Measurements from ENCODE around the gene RPS21.

RPS21 gene

DNA sequence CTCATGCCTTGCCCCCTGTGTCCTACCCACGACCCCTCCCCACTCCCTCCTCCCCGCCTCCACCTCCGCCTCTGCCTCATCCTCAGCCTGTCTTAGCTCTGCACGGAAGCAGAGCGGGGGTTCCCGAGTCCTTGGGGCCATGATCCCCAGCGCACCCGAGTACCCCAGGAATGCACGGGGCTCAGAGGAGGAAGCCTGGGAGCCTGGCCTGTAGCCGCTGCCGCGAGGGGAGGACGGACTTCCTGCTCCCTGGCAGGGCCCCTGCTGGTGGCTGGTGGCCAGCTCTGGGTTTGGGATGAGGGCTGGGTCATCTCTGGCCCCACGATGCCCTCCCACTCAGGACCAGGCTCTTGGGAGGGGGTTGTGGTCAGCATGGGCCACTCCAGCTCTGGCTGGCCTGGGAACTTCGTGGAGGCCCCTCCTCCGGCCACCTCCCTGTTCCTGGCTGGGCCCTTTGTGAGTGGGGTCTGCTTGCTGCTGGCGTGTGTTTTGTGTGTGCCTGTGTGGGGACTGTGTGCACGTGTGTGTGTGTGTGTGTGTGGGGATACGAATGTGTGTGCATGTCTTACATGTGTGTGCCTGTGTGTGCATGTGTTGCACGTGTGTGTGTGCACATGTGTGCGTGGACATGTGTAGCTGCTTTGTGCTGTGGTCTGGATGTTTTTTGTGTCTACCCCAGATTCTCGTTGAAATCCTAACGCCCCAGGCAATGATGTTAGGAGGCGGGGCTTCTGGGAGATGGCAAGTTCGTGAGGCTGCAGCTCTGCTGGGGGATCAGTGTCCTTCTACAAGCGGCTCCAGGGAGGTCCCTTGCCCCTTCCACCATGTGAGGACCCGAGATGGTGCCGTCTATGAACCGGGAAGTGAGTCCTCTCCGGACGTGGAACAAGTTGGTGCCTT is 41.7 kb downstream of the RPS21 start:
- H3K27ac ChIP-seq: peak overlapping the region; percentile 89
- TF ChIP-seq ZFX (IDR thresholded peaks at IDR 0.05; ENCODE audit: borderline replicate concordance): no peak
- TF ChIP-seq, protein P1, sequence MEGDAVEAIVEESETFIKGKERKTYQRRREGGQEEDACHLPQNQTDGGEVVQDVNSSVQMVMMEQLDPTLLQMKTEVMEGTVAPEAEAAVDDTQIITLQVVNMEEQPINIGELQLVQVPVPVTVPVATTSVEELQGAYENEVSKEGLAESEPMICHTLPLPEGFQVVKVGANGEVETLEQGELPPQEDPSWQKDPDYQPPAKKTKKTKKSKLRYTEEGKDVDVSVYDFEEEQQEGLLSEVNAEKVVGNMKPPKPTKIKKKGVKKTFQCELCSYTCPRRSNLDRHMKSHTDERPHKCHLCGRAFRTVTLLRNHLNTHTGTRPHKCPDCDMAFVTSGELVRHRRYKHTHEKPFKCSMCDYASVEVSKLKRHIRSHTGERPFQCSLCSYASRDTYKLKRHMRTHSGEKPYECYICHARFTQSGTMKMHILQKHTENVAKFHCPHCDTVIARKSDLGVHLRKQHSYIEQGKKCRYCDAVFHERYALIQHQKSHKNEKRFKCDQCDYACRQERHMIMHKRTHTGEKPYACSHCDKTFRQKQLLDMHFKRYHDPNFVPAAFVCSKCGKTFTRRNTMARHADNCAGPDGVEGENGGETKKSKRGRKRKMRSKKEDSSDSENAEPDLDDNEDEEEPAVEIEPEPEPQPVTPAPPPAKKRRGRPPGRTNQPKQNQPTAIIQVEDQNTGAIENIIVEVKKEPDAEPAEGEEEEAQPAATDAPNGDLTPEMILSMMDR (IDR thresholded peaks at IDR 0.05): no peak

DNA sequence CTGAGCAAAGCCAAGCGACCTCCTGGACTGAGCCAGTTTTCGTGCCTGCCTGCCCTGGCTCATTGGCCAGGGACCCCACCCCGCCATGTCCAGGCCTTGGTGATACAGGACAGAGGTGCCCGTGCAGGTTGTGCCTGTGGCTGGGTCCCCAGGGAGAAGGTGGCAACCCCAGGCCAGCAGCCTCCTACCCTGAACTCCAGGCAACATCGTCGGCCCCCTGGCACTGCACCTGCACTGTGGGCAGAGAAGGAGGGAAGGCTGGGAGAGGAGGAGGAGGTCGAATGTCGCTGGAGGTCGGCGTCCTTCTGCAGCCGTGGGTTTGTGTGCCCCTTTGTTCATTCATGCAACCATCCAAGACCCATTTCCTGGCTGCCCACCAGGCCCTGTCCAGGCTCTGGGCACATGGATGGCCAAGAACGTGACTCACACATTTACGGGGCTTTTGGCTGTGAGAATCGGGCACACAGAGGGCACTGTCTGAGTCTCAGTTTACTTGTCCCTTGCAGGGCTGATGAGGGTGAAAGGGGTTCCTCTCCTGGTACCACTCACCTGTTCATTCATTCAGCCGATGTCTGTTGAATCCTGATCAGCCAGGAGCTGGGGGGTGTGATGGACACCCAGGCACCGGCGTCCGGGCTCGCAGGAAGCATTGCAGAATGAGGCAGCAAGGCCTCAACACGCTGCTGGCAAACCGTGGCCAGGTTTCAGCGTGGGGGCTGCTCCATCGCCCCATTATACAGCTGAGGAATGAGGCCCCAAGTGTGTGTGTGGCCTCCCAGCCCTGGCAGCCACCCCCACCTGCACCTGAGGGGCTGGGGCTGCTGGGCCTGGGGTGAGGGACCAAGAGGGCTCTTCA is 42.8 kb downstream of the RPS21 start:
- H3K27ac ChIP-seq: no peak overlapping the region
- TF ChIP-seq, protein P1 (IDR thresholded peaks at IDR 0.05): no peak
- TF ChIP-seq ZFX (IDR thresholded peaks at IDR 0.05; ENCODE audit: borderline replicate concordance): no peak

DNA sequence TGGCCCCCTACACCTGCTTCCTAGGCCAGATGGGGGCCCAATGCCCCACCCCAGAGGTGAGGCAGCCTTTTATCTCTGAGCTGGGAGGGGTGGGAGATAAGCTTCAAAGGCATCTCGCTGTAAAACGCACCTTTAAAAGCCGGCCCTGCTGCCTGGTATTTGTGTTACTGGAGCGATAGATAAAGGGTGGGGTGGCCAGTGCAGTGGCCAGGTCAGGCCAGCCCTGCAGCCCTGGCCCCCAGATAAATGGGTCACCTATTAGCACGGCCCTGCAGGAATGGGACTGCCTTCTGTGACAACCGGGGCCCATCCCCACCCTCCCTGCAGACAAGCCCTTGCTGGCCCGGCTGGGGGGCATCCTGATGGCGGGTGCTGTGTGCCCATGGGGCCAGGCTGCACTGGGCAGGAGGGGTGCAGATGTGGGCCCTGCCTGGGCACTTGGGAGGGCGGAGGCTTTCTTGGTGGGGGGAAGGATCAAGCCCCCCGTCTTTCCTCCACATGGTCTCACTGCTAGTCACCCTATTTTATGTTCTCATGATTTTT is 43.5 kb downstream of the RPS21 start:
- TF ChIP-seq, protein P1 (IDR thresholded peaks at IDR 0.05): no peak
- TF ChIP-seq ZFX (IDR thresholded peaks at IDR 0.05; ENCODE audit: borderline replicate concordance): no peak
- no peak overlapping the region for H3K27ac ChIP-seq

DNA sequence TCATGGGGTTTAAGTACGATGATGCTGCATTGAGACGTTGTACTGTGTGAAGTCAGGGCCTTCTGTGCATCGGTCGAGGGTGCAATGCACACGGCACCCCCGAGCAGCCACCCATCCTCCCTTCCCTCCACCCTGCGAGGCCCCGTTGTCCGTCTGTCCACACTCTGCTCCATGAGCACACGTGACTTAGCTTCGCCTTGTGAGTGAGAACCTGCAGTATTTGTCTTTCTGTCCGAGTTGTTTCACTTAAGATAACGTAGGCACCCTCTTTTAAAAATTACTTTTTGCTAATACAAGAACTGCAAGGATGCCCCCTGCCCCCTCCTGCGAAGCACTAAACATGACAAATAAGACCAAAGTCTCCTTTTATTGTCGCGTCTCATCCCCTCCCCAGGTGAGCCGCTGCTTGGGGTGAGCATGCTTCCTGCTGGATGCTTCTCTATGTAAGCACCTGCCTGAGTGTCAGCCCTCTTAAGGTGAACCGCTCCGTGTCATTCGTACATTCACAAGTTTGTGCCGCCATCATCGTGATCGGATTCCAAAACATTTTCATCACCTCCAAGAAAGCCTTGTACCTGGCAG is 44.1 kb downstream of the RPS21 start:
- H3K27ac ChIP-seq: no peak overlapping the region
- TF ChIP-seq, protein P1 (IDR thresholded peaks at IDR 0.05): no peak
- TF ChIP-seq ZFX (IDR thresholded peaks at IDR 0.05; ENCODE audit: borderline replicate concordance): no peak

DNA sequence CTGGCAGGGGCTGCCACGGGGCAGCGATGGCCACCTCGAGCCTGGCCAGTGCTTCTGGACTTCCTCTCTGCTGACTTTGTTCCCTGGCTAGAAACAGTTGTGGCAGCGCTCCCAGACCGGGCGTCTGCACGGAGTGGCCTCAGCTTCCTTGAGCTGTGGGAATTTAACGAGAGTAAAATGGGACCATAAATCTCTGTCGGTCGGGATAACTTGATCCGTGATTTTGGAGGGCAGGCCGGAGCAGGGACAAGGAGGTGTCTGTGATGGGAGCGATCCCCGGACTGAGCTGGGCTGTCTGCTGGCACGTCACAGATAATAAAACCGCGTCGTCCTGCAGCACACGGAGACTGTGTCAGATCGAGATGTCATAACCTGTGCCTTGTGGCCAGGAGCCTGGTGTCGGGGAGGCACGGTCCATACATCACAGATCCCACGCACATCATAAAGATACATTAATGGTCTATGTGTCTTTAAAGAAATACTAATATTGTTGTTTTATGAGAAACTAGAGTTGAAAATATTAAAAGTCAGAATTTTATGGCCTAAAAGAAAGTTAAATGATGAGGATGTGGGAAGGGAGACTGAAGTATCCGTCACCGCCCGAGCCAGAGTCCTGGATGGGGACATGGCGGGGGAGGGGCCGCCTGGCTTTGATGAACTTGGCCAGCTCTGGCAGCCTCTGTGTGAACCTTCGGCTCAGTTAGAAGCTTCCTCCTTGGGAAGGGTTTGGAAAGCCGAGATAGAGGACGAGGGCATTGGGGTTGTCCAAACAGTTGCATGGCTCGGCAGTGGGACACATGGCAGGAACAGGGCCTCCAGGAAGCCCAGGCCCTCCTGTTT is 47.0 kb downstream of the RPS21 start:
- no peak overlapping the region for H3K27ac ChIP-seq
- TF ChIP-seq ZFX (IDR thresholded peaks at IDR 0.05; ENCODE audit: borderline replicate concordance): no peak
- TF ChIP-seq, protein P1 (IDR thresholded peaks at IDR 0.05): no peak

DNA sequence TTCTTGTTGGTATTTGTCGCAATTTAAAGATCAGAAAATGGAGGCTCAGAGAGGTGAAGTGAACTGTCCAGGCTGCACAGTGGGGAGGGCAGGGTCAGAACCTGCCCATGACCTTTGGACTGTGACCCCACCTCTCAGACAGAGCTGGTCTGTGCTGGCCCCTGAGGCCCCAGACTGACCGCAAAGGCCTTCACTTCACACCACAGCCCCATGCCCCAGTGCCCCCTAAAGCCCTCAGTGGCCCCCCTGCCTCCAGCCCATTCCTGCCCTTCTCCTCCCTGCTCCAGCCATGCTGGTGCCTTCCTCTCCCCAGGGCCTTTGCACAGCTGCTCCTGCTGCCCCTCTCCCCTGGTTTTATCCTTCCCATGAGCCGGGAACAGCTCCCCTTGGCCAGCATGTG is 49.8 kb downstream of the RPS21 start:
- TF ChIP-seq, protein P1 (IDR thresholded peaks at IDR 0.05): no peak
- TF ChIP-seq ZFX (IDR thresholded peaks at IDR 0.05; ENCODE audit: borderline replicate concordance): no peak
- no peak overlapping the region for H3K27ac ChIP-seq
